OCI-LY1 (cell line): ENCODE results near the gene UBE2V1.

Experiments used
- CTCF ChIP-seq: fragments of 200-600 bp; sonication (generic), shearing (Covaris generic); IDR thresholded peaks from 2 replicates; pipeline ENCODE4 v1.5.1; 2017; ENCODE audit warnings: mild to moderate bottlenecking, antibody characterized with exemption, low read length, moderate library complexity, mixed read lengths
- EZH2 ChIP-seq: fragments of 200-600 bp; sonication (generic), shearing (Covaris generic); IDR thresholded peaks from 2 replicates; pipeline ENCODE4 v1.8.0; 2017; ENCODE audit warnings: borderline replicate concordance, mixed run types, mild to moderate bottlenecking, antibody characterized with exemption, low read length, moderate library complexity, mixed read lengths

- no peak for TF ChIP-seq CTCF
- no peak for TF ChIP-seq EZH2
Measured at GRCh38 chr20:50048420-50049166, 64.4 kb downstream of the UBE2V1 start.
